ENCODE data around the gene KCNAB1.
"Not testable (repeated sequence)": the region's sequence is repeated elsewhere in the genome, so short reads cannot be mapped to it uniquely, and the experiment has no call there.

The KCNAB1 gene

DNA sequence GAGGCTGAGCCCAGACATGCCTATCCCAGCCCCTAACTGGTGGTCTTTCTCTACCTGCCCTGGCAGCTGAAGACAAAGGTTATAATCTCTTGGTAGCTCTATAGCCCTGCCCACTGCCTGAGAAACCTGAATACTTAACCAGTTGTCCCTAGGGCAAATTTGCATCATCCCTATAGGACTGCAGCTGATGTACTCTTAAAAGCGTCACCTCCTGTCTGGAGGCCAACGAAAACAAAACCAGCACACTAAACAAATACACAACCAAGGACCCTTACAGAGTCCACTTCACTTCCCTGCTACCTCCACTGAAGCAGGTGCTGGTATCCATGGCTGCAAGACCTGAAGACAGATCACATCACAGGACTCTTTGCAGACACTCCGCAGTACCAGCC lies 98.0 kb downstream of the KCNAB1 start:
- DNase-seq (ENCODE audit: low read depth), result no peak

DNA sequence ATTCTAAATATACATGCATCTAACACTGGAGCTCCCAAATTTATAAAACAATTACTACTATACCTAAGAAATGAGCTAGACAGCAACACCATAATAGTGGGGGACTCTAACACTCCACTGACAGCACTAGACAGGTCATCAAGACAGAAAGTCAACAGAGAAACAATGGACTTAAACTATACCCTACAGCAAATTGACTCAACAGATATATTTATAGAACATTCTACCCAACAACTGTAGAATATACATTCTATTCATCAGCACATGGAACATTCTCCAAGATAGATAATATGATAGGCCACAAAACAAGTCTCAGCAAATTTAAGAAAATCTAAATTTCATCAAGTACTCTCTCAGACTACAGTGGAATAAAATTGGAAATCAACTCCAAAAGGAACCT lies 102.0 kb downstream of the KCNAB1 start:
- DNase-seq (ENCODE audit: low read depth), result not testable (repeated sequence)

- DNase-seq (ENCODE audit: low read depth), result not testable (repeated sequence)
These were observed 103.7 kb downstream of the KCNAB1 start for GRCh38 chr3:156224046-156224445.

DNA sequence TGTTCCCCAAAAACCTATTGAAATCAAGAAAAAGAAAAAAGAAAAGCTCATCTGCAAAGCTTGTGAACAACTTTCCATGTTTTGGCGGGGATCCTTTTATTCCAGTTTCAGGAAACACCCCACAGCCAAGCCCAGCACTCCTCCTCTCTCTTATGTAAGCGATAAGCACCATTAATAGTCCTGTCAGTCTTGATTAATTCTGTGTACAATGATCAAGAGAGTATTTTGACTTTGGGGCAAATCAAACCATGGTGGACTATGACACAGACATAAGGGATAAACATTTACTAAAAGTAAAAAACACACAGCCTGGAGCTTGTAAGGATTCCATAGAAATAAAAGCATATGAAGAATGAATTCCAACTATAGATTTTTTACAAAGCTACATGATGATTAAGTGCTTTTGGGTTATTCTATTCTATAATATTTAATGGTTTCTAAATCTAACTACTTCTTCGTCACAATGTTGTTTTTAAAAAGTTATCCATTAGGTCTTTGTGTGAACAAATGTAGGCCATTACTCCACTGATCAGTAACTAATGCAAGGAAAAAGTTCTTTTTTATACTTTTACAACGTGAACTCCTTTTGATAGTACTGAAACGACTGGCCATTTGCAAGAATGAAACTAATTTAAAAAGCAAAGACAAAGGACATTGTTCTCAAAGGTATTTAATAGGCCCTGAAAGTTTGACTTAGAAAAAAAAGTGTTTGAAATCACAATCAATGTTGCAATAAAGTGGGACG lies 106.5 kb downstream of the KCNAB1 start:
- DNase-seq (ENCODE audit: low read depth), result no peak

- DNase-seq (ENCODE audit: low read depth), result no peak
These were observed 107.3 kb downstream of the KCNAB1 start for GRCh38 chr3:156227704-156228103.

DNA sequence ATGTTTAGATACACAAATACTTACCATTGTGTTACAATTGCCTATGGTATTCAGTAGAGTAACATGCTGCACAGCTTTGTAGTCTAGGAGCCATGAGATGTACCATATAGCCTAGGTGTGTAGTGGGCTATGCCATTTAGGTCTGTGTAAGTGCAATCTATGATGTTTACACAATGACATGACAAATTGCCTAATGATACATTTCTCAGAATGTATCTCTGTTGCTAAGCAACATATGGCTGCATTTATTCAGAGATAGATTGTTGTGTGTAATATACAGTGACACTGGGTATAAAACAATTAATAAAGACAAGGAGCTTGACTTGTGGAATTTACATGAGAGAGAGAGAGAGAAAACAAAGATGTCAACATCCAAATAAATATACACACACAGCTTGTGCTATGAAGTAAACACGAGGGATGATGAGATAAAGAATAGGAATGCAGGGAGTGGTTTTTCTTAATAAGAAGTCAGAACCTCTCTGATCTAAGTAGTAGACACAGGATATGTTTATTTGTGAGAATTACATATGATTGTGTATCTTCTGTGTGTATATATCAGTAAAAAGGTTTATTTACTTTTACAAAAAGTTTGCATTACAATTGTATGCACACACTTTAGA lies 110.0 kb downstream of the KCNAB1 start:
- DNase-seq (ENCODE audit: low read depth), result no peak

- DNase-seq (ENCODE audit: low read depth), result not testable (repeated sequence)
These were observed 110.8 kb downstream of the KCNAB1 start for GRCh38 chr3:156231221-156231620.

DNA sequence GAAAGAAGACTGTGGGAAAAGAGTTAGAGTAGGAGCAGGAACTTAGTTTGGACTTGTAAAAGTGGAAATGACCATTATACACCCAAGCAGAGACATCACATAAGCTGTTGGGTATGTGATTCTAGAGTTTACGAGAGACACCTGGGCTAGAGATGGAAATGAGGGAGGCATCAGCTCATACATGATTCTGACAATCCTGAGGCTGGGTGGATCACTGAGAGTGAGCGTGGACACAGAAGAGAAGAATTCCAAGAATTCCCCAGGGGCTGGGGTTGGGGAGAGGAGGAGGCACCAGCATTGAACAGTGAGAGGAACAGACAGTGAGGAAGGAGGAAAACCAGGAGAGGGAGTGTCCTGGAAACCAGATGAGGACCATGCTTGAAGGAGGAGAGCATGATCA lies 113.5 kb downstream of the KCNAB1 start:
- DNase-seq (ENCODE audit: low read depth), result no peak

DNA sequence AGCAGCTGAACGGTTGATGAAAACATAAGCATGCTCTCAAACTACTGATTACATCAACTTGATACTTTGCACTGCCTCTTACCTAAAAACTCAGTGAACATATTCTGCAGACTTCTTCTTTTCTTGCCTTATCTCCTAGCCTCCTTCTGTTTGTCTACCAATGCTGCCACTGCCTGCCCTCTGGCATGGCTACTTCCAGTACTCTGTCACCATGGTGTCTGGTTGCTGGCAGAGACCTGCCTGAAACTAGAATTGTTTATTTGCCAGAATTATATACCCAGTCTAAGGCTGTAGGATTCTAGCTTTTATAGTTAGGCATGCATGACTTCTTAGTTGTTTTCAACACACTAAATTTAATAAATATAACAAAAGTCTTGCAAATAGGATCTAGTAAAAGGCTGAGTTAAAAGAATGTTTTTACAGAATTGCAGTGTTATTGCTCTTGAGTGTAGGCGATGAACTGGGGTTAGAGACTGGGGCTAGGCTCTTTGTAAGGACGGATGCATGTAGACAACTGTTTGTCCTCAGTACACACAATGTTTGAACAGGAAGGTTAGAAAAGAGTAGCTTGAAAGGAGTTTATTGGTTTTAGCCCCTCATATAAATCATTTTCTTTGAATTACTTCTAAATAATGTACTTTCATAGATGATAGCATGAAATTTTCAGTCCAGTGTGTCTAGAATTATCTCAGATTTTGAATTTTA lies 116.3 kb downstream of the KCNAB1 start:
- no peak for DNase-seq (ENCODE audit: low read depth)

DNA sequence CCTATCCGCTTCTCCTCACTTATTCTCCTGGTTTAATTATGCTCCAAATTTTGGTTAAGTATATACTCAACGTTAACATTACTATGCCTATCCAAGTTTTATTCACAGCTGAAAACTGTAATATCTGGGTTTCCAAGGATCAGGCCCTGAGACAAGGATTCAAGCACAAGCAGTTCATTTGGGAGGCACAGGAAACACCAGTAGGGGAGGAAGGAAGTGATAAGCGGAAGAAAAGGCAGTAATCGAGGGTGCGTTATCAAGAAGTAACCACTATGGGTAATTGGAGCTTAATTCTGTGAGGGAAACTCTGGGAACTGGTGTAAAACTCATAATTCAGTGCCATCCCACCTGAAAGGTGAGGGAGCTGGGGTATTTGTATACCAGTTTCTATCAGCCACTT lies 120.3 kb downstream of the KCNAB1 start:
- no peak for DNase-seq (ENCODE audit: low read depth)

GRCh38 chr3:156246961-156247725 lies 126.8 kb downstream of the KCNAB1 start:
- DNase-seq (ENCODE audit: low read depth), result no peak

GRCh38 chr3:156250550-156250949 lies 130.2 kb downstream of the KCNAB1 start:
- no peak for DNase-seq (ENCODE audit: low read depth)

GRCh38 chr3:156251424-156251823 lies 131.0 kb downstream of the KCNAB1 start:
- DNase-seq (ENCODE audit: low read depth), result no peak

GRCh38 chr3:156252656-156253055 lies 132.3 kb downstream of the KCNAB1 start:
- no peak for DNase-seq (ENCODE audit: low read depth)

DNA sequence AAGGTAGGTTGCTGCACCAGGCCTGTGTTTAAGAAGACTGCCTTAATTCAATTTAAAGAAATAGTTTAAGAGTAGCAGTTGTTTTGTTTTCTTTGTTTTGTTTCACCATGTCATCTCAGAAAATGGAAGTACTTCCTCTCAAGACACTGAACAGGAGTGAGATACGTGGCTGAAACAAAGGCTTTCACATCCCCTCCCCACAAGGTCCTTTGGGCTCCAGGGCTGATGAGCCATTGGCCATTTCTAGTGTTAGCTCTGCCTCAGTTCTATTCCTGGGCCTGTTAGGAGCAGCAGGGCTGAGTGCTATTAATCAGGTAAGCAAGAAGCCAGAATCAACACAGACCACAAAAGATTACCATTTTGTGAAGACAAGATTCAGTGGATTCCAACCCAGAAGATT lies 132.8 kb downstream of the KCNAB1 start:
- DNase-seq (ENCODE audit: low read depth), result no peak

GRCh38 chr3:156256256-156256655 lies 135.9 kb downstream of the KCNAB1 start:
- DNase-seq (ENCODE audit: low read depth), result no peak

GRCh38 chr3:156256945-156257344 lies 136.6 kb downstream of the KCNAB1 start:
- DNase-seq (ENCODE audit: low read depth), result no peak

- DNase-seq (ENCODE audit: low read depth), result no peak
These were observed 137.9 kb downstream of the KCNAB1 start for GRCh38 chr3:156258301-156258700.

DNA sequence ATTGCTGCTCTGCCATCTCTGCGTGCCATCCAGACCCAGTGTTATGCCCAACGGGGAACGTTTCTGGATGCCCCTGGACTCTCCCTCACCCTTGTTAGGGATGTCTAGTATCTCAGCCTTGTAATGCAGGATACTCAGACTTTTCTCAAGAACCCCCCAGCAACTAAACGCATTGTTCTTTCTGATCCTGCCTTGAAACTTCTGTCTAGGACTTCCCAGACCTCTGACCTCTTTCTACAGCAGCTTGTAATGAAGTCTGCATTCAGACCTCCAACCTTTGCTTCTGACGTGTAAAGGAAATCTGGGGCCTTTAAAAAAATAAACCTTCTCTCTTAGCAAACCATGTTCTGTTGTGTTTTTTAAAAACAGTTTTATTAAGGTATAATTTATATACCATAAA lies 139.5 kb downstream of the KCNAB1 start:
- no peak for DNase-seq (ENCODE audit: low read depth)

- no peak for DNase-seq (ENCODE audit: low read depth)
These were observed 140.0 kb downstream of the KCNAB1 start for GRCh38 chr3:156260331-156260730.

GRCh38 chr3:156264771-156265170 lies 144.4 kb downstream of the KCNAB1 start:
- DNase-seq (ENCODE audit: low read depth), result no peak

GRCh38 chr3:156271508-156271907 lies 151.1 kb downstream of the KCNAB1 start:
- DNase-seq (ENCODE audit: low read depth), result no peak

All from stimulated activated CD8-positive, alpha-beta memory T cell treated with anti-CD3 and anti-CD28 coated beads, Interleukin-15, amount 100 ng/mL, for 1 hour (primary cell).